ENCODE data around the gene HIVEP3.

The HIVEP3 gene

DNA sequence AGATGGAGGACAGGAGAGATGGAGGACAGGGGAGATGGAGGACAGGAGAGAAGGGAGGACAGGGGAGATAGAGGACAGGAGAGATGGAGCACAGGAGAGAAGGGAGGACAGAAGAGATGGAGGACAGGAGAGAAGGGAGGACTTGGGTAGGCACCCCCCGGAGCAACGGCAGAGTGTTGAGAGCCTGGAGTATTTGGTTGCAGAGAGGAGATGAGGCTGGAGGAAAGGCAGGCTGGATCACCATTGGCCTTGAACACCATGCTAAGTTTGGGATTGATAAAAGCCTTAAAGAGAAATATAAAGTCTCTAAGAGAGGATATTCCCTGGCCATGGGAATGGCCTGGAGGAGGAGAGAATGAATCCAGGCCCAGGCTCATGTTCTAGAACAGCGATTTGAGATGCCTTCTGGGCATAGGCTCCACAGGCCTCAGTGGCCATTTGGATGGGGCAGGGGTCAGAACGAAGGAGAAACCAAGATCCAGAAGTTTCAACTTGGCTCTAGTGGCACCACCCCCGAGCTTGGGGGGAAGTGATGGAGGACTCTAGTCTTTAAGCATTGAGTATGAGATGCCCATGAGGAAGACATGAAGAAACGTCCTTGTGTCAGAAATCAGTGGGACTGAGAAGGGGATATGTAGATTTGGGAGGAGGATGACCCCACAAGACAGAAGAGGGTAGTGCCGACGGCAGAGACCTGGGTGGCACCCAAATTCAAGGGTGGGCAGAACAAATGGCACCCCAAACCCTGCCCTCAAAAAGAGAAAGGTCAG is 386.3 kb downstream of the HIVEP3 start:
- TF ChIP-seq GABPA (IDR thresholded peaks at IDR 0.05; ENCODE audit: low read depth) (no peak), SPI1 (IDR thresholded peaks at IDR 0.05; ENCODE audit: borderline replicate concordance, low read depth) (no peak), POLR2AphosphoS5 (IDR thresholded peaks at IDR 0.05; ENCODE audit: low read depth) (no peak)
- TF ChIP-seq, protein P1, sequence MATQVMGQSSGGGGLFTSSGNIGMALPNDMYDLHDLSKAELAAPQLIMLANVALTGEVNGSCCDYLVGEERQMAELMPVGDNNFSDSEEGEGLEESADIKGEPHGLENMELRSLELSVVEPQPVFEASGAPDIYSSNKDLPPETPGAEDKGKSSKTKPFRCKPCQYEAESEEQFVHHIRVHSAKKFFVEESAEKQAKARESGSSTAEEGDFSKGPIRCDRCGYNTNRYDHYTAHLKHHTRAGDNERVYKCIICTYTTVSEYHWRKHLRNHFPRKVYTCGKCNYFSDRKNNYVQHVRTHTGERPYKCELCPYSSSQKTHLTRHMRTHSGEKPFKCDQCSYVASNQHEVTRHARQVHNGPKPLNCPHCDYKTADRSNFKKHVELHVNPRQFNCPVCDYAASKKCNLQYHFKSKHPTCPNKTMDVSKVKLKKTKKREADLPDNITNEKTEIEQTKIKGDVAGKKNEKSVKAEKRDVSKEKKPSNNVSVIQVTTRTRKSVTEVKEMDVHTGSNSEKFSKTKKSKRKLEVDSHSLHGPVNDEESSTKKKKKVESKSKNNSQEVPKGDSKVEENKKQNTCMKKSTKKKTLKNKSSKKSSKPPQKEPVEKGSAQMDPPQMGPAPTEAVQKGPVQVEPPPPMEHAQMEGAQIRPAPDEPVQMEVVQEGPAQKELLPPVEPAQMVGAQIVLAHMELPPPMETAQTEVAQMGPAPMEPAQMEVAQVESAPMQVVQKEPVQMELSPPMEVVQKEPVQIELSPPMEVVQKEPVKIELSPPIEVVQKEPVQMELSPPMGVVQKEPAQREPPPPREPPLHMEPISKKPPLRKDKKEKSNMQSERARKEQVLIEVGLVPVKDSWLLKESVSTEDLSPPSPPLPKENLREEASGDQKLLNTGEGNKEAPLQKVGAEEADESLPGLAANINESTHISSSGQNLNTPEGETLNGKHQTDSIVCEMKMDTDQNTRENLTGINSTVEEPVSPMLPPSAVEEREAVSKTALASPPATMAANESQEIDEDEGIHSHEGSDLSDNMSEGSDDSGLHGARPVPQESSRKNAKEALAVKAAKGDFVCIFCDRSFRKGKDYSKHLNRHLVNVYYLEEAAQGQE (IDR thresholded peaks at IDR 0.05; ENCODE audit: insufficient replicate concordance, low read depth) = no peak
- TF ChIP-seq, protein P2, sequence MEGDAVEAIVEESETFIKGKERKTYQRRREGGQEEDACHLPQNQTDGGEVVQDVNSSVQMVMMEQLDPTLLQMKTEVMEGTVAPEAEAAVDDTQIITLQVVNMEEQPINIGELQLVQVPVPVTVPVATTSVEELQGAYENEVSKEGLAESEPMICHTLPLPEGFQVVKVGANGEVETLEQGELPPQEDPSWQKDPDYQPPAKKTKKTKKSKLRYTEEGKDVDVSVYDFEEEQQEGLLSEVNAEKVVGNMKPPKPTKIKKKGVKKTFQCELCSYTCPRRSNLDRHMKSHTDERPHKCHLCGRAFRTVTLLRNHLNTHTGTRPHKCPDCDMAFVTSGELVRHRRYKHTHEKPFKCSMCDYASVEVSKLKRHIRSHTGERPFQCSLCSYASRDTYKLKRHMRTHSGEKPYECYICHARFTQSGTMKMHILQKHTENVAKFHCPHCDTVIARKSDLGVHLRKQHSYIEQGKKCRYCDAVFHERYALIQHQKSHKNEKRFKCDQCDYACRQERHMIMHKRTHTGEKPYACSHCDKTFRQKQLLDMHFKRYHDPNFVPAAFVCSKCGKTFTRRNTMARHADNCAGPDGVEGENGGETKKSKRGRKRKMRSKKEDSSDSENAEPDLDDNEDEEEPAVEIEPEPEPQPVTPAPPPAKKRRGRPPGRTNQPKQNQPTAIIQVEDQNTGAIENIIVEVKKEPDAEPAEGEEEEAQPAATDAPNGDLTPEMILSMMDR (IDR thresholded peaks at IDR 0.05; ENCODE audit: insufficient read depth, low read length) = no peak
- DNase-seq (ENCODE audit: low read depth in 1 of 2, low spot score in 1 of 2) = no peak
- Histone ChIP-seq H3K27ac (replicated peaks) (no peak overlapping the region), H3K4me3 (replicated peaks; ENCODE audit: insufficient read depth, low read length) (no peak overlapping the region), H3K27me3 (ENCODE audit: insufficient read depth, poor library complexity, severe bottlenecking) (no peaks in the 10 kb centered on the region)

GRCh38 chr1:41530411-41530810 is 388.3 kb downstream of the HIVEP3 start:
- no peaks in the 10 kb centered on the region for H3K27me3 ChIP-seq (ENCODE audit: insufficient read depth, poor library complexity, severe bottlenecking)
- TF ChIP-seq POLR2AphosphoS5 (IDR thresholded peaks at IDR 0.05; ENCODE audit: low read depth) (no peak), SPI1 (IDR thresholded peaks at IDR 0.05; ENCODE audit: borderline replicate concordance, low read depth) (no peak), GABPA (IDR thresholded peaks at IDR 0.05; ENCODE audit: low read depth) (no peak)
- TF ChIP-seq, protein P2 (IDR thresholded peaks at IDR 0.05; ENCODE audit: insufficient read depth, low read length) = no peak
- TF ChIP-seq, protein P1 (IDR thresholded peaks at IDR 0.05; ENCODE audit: insufficient replicate concordance, low read depth) = no peak
- no peak overlapping the region for H3K27ac ChIP-seq (replicated peaks)
- H3K4me3 ChIP-seq (replicated peaks; ENCODE audit: insufficient read depth, low read length) = no peak overlapping the region
- DNase-seq (ENCODE audit: low read depth in 1 of 2, low spot score in 1 of 2) = no peak

- DNase-seq (ENCODE audit: low read depth in 1 of 2, low spot score in 1 of 2) = no peak
- Histone ChIP-seq H3K27me3 (ENCODE audit: insufficient read depth, poor library complexity, severe bottlenecking) (no peaks in the 10 kb centered on the region), H3K27ac (replicated peaks) (no peak overlapping the region), H3K4me3 (replicated peaks; ENCODE audit: insufficient read depth, low read length) (no peak overlapping the region)
- TF ChIP-seq SPI1 (IDR thresholded peaks at IDR 0.05; ENCODE audit: borderline replicate concordance, low read depth) (no peak), GABPA (IDR thresholded peaks at IDR 0.05; ENCODE audit: low read depth) (no peak), POLR2AphosphoS5 (IDR thresholded peaks at IDR 0.05; ENCODE audit: low read depth) (no peak)
- TF ChIP-seq, protein P2 (IDR thresholded peaks at IDR 0.05; ENCODE audit: insufficient read depth, low read length) = no peak
- TF ChIP-seq, protein P1 (IDR thresholded peaks at IDR 0.05; ENCODE audit: insufficient replicate concordance, low read depth) = no peak
Observed at GRCh38 chr1:41529621-41530395, 388.9 kb downstream of the HIVEP3 start.
